NCI-H345 (cell line): ENCODE data around the gene COL4A4.
"Not testable (repeated sequence)": the region's sequence is repeated elsewhere in the genome, so short reads cannot be mapped to it uniquely, and the experiment has no call there.

Experiments
- DNase-seq: peaks from one replicate; lab custom pipeline; 2025; lab: John Stamatoyannopoulos, UW

The COL4A4 gene

GRCh38 chr2:227163998-227164762, at the start of gene COL4A4, which contains the start of gene COL4A3:
TSS of gene COL4A4 (minus strand) at chr2:227164205. CDS start at chr2:227147483, 16,722 bp downstream.
TSS of gene COL4A3 (plus strand) at chr2:227164624. CDS start at chr2:227164727, 103 bp downstream.
- peak; percentile 86 for DNase-seq

GRCh38 chr2:227207573-227207972, 43.6 kb upstream of the COL4A4 start:
- no peak for DNase-seq

GRCh38 chr2:227206406-227206805, 42.4 kb upstream of the COL4A4 start:
- no peak for DNase-seq

- no peak for DNase-seq
Observed at GRCh38 chr2:227205701-227206100, 41.7 kb upstream of the COL4A4 start.

GRCh38 chr2:227204452-227204851, 40.4 kb upstream of the COL4A4 start:
- DNase-seq, result no peak

GRCh38 chr2:227201771-227202170, 37.8 kb upstream of the COL4A4 start:
- DNase-seq, result no peak

- DNase-seq, result no peak
Observed at GRCh38 chr2:227198866-227199265, 34.9 kb upstream of the COL4A4 start.

GRCh38 chr2:227194219-227194618, 30.2 kb upstream of the COL4A4 start:
- DNase-seq, result no peak

- no peak for DNase-seq
Observed at GRCh38 chr2:227192491-227192890, 28.5 kb upstream of the COL4A4 start.

GRCh38 chr2:227191367-227191766, 27.4 kb upstream of the COL4A4 start:
- no peak for DNase-seq

- no peak for DNase-seq
Observed at GRCh38 chr2:227188292-227188691, 24.3 kb upstream of the COL4A4 start.

- no peak for DNase-seq
Observed at GRCh38 chr2:227186751-227187150, 22.7 kb upstream of the COL4A4 start.

- no peak for DNase-seq
Observed at GRCh38 chr2:227185615-227186232, 21.7 kb upstream of the COL4A4 start.

- no peak for DNase-seq
Observed at GRCh38 chr2:227183657-227184367, 19.8 kb upstream of the COL4A4 start.

- DNase-seq, result no peak
Observed at GRCh38 chr2:227182765-227183164, 18.8 kb upstream of the COL4A4 start.

- no peak for DNase-seq
Observed at GRCh38 chr2:227180770-227181169, 16.8 kb upstream of the COL4A4 start.

- DNase-seq, result no peak
Observed at GRCh38 chr2:227179988-227180685, 16.1 kb upstream of the COL4A4 start.

GRCh38 chr2:227177592-227178336, 13.8 kb upstream of the COL4A4 start:
- DNase-seq, result no peak

GRCh38 chr2:227171779-227172178, 7.8 kb upstream of the COL4A4 start:
- not testable (repeated sequence) for DNase-seq

- peak; percentile 63 for DNase-seq
Observed at GRCh38 chr2:227164763-227165291, 822 bp upstream of the COL4A4 start.

GRCh38 chr2:227163485-227163997, 464 bp downstream of the COL4A4 start:
- DNase-seq, result peak; percentile 37
